Measurements from ENCODE around the gene CNTN6.

GRCh38 chr3:1404270-1404962 lies 311.6 kb downstream of the CNTN6 start:
- no peak for TF ChIP-seq CTCF (IDR thresholded peaks at IDR 0.05; ENCODE audit: low read depth, low read length, poor library complexity, severe bottlenecking)
- no peak for TF ChIP-seq EZH2phosphoT487 (IDR thresholded peaks at IDR 0.05; ENCODE audit: borderline replicate concordance, low read length)
